ENCODE measurements around the gene ARRDC4.

DNA sequence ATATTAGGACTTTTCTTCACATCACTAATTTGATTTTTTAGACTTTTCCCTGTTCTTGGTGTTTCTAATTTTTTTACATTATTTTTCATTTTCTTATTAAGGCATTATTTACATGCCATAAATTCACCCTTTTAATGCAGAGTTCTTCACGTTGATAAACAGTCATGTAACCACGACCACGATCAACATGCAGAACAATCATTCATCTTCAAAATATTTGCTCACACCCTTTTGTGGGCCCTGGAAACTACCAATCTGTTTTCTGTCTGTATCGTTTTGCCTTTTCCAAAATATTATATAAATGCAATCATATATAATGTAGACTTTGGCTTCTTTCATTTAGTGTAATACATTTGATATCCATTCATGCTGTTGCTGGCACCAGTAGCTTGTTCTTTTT, 48.7 kb downstream of the ARRDC4 start:
- TF ChIP-seq, protein P1, sequence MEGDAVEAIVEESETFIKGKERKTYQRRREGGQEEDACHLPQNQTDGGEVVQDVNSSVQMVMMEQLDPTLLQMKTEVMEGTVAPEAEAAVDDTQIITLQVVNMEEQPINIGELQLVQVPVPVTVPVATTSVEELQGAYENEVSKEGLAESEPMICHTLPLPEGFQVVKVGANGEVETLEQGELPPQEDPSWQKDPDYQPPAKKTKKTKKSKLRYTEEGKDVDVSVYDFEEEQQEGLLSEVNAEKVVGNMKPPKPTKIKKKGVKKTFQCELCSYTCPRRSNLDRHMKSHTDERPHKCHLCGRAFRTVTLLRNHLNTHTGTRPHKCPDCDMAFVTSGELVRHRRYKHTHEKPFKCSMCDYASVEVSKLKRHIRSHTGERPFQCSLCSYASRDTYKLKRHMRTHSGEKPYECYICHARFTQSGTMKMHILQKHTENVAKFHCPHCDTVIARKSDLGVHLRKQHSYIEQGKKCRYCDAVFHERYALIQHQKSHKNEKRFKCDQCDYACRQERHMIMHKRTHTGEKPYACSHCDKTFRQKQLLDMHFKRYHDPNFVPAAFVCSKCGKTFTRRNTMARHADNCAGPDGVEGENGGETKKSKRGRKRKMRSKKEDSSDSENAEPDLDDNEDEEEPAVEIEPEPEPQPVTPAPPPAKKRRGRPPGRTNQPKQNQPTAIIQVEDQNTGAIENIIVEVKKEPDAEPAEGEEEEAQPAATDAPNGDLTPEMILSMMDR (IDR thresholded peaks at IDR 0.05), result no peak
- no peak for TF ChIP-seq POLR2A (IDR thresholded peaks at IDR 0.05)
